ENCODE results near the gene SYN1. TPM values are rescaled to one million over a fixed set of nuclear protein-coding genes. Genes with fewer than 3 reads are reported as not detected.

Gene SYN1
- total and polyA plus RNA-seq, 12 donors = 7.0 to 16.3 (median 12.9) TPM

DNA sequence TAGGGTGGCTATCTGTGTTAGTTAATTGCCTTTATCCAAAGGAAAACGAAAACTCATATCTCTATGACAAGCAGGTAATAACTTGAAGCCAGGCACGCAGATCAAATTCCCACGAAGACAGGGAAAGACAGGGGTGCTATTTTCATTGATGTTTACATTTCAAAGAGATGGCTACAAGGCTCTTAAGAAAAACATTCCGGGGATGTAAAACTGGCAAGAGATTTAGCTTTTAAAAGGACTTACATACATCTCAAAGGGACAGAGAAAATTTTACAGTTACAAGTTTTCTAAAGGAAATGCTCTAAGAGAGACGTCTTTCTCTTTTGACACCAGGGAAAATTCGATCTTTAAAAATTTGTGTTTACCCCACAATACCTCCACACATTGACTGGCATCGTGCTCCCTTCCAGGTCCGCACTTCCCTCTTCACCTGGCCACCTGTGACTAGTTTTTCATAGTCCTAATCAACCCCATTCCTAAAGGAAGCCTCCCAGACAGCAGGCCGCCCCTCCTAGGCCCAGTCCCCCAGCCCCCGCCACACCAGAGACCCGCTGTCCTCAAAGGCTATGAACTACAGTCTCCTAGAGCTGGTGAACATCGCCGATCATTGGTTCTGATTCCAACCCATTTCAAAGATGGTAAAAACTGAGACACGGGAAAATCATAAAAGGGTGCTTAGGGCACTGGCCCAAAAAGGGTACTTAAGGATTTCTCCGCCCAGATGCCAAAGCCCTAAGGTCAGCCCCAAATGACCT, 59.3 kb downstream of the SYN1 start:
- Histone ChIP-seq H3K27me3 (no peaks in the 10 kb centered on the region), H3K4me3 (peak overlapping the region in 9 of 10 donors; percentile 52 to 77 (median 68)), H3K27ac (peak overlapping the region; percentile 55 to 99 (median 96)), H3K36me3 (peaks cover 0 to 28% (median 3%) of the 10 kb centered on the region in 9 donors), H3K4me1 (peaks cover 0 to 44% (median 10%) of the 10 kb centered on the region in 9 donors), H3K9me3 (no peaks in the 10 kb centered on the region)
- no peak for DNase-seq
- 12 to 13% methylated on average over 15 of the region's 15 CpGs for WGBS, 2 donors
- intact Hi-C loops (cut with DNase I) = loop anchor here in 8 of 10 donors (2.0 to 10.0 kb wide), 7 partner anchors 20 to 464 kb away; partner anchors contain the start of gene ELK1 (in 1 of the 8)
- ATAC-seq = no peak
- TF ChIP-seq, protein P1, sequence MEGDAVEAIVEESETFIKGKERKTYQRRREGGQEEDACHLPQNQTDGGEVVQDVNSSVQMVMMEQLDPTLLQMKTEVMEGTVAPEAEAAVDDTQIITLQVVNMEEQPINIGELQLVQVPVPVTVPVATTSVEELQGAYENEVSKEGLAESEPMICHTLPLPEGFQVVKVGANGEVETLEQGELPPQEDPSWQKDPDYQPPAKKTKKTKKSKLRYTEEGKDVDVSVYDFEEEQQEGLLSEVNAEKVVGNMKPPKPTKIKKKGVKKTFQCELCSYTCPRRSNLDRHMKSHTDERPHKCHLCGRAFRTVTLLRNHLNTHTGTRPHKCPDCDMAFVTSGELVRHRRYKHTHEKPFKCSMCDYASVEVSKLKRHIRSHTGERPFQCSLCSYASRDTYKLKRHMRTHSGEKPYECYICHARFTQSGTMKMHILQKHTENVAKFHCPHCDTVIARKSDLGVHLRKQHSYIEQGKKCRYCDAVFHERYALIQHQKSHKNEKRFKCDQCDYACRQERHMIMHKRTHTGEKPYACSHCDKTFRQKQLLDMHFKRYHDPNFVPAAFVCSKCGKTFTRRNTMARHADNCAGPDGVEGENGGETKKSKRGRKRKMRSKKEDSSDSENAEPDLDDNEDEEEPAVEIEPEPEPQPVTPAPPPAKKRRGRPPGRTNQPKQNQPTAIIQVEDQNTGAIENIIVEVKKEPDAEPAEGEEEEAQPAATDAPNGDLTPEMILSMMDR (IDR thresholded peaks at IDR 0.05) = no peak

DNA sequence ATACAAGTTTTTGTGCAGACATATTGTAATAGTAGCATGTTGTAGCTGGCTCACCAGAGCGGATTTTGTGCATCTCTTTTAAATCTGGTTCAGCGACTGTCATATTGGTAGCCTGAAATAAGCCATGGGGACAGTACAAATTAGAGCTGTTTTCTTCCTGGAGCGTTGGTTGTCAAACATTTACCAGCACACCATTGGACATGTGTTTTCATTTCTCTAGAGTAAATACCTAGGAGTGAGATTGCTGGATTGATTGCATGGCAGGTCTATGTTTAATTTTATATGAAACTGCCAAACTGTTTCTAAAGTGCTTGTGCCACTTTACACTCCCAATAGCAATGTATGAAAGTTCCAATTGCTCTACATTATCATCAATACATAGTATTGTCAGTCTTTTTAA, 61.2 kb downstream of the SYN1 start:
- 92 to 98% methylated on average over 3 of the region's 3 CpGs for WGBS, 2 donors
- no peak for DNase-seq
- intact Hi-C loops (cut with DNase I) = no loop called here
- TF ChIP-seq, protein P1 (IDR thresholded peaks at IDR 0.05) = no peak
- no peaks in the 10 kb centered on the region for H3K9me3 ChIP-seq
- no peak overlapping the region for H3K27ac ChIP-seq
- no peaks in the 10 kb centered on the region for H3K27me3 ChIP-seq
- peaks cover 0 to 42% (median 10%) of the 10 kb centered on the region in 9 donors for H3K4me1 ChIP-seq
- ATAC-seq = no peak
- no peak overlapping the region for H3K4me3 ChIP-seq
- H3K36me3 ChIP-seq = peaks cover 0 to 9% (median 3%) of the 10 kb centered on the region in 9 donors

DNA sequence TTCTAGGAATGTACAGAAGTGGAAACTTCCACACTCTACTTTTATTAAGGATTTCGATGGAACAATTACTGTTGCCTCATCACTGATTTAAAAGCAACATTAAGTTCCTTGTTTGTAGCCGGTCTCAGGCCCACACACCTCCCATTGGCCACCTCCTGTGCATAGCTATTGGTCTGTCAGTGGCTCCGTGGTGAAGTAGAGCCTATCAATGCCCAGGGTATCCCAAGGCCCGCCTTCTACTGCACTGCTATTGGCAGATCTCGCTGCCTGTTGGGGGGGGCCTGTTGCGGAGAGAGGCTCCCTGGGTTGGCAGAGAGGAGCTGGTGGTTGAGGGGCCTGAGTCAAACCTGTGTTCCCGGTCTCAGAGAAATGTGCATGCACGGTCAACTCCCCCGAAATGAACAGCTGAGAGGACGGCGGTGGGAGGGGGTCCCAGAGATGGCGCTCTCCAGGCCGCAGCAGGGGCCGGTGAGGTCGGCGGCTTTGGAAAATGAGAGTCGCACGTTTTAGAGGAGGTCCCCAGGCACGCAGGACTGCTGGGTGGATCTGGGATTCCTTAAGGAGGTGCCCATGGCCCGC, 63.5 kb downstream of the SYN1 start:
- DNase-seq (peak; percentile 83 to 93), ATAC-seq (peak; percentile 90 to 96 (median 95))
- WGBS, 2 donors = 1 to 2% methylated on average over 20 of the region's 20 CpGs
- peaks cover 0 to 24% (median 0%) of the 10 kb centered on the region in 9 donors for H3K4me1 ChIP-seq
- intact Hi-C loops (cut with DNase I) = no loop called here
- H3K4me3 ChIP-seq = peak overlapping the region; percentile 35 to 65 (median 60)
- no peaks in the 10 kb centered on the region for H3K9me3 ChIP-seq
- H3K27ac ChIP-seq = peak overlapping the region; percentile 82 to 90 (median 88)
- H3K27me3 ChIP-seq = no peaks in the 10 kb centered on the region
- no peaks in the 10 kb centered on the region for H3K36me3 ChIP-seq
- TF ChIP-seq, protein P1 (IDR thresholded peaks at IDR 0.05) = no peak

DNA sequence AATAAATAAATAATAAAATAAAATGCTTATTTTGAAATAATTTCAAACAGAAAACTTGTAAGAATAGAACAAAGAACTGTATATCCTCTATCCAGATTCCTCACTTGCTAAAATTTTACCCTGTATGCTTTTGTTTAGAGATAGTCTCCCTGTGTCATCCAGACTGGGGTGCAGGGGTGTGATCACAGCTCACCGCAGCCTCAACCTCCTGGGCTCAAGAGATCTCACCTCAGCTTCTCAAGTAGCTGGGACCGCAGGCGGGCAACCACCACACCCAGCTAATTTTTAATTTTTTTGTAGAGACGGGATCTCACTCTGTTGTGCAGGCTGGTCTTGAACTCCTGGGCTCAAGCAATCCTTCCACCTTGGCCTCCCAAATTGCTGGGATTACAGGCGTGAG, 76.2 kb downstream of the SYN1 start:
- H3K4me3 ChIP-seq = no peak overlapping the region
- intact Hi-C loops (cut with DNase I) = loop anchor here in 2 of 10 donors (5.0 to 10.0 kb wide), 2 partner anchors 99 to 481 kb away; no protein-coding TSS in a partner anchor
- ATAC-seq (no peak), DNase-seq (no peak)
- H3K36me3 ChIP-seq = no peaks in the 10 kb centered on the region
- 95 to 100% methylated on average over 5 of the region's 5 CpGs for WGBS, 2 donors
- H3K9me3 ChIP-seq = no peaks in the 10 kb centered on the region
- peaks cover 0 to 4% (median 0%) of the 10 kb centered on the region in 7 donors for H3K27me3 ChIP-seq
- H3K4me1 ChIP-seq = peaks cover 0 to 25% (median 9%) of the 10 kb centered on the region in 9 donors
- no peak overlapping the region for H3K27ac ChIP-seq
- TF ChIP-seq, protein P1 (IDR thresholded peaks at IDR 0.05) = no peak
